Liver (tissue), 9 donors: ENCODE data around the gene SLC6A7. TPM values are rescaled to one million over a fixed set of nuclear protein-coding genes. Genes with fewer than 3 reads are reported as not detected.

Source experiments
- DNase-seq: peaks from one replicate; pipeline ENCODE4 v3.0.0-alpha.2; 2017; ENCODE audit warnings: low spot score
- H3K27ac ChIP-seq, 2 donors: one replicate each; pipeline ENCODE4 v1.7.0; 2013; ENCODE audit warnings: inconsistent platforms in 2 of 2, low read length in 2 of 2, control low read depth in 1 of 2, low read depth in 1 of 2, mild to moderate bottlenecking in 1 of 2
- H3K27me3 ChIP-seq, 4 donors: one replicate each; pipeline versions ENCODE4 v1.6.1 to v1.7.0; 2013; ENCODE audit warnings: low read length in 3 of 4, inconsistent platforms in 1 of 4, mild to moderate bottlenecking in 1 of 4, moderate library complexity in 1 of 4; ENCODE audit not compliant: control insufficient read depth in 4 of 4, insufficient read depth in 4 of 4
- H3K36me3 ChIP-seq, 4 donors: one replicate each; pipeline versions ENCODE4 v1.6.1 to v1.7.0; 2013; ENCODE audit warnings: low read length in 3 of 4, mild to moderate bottlenecking in 3 of 4, low read depth in 1 of 4, moderate library complexity in 1 of 4; ENCODE audit not compliant: control insufficient read depth in 4 of 4, insufficient read depth in 3 of 4
- H3K4me1 ChIP-seq, 4 donors: one replicate each; pipeline versions ENCODE4 v1.6.1 to v1.7.0; 2013; ENCODE audit warnings: low read length in 3 of 4, mild to moderate bottlenecking in 3 of 4, moderate library complexity in 1 of 4; ENCODE audit not compliant: control insufficient read depth in 4 of 4, insufficient read depth in 4 of 4
- H3K4me3 ChIP-seq, 3 donors: one replicate each; pipeline versions ENCODE4 v1.6.1 to v1.7.0; 2013; ENCODE audit warnings: low read length in 3 of 3, control low read depth in 1 of 3, low read depth in 1 of 3, mild to moderate bottlenecking in 1 of 3
- H3K9ac ChIP-seq, 2 donors: one replicate each; pipeline ENCODE4 v1.7.0; 2013; ENCODE audit warnings: low read length in 2 of 2, mild to moderate bottlenecking in 2 of 2, moderate library complexity in 2 of 2, control low read depth in 1 of 2, low read depth in 1 of 2
- H3K9me3 ChIP-seq, 4 donors: one replicate each; pipeline versions ENCODE4 v1.6.1 to v1.7.0; 2013; ENCODE audit warnings: low read length in 3 of 4; ENCODE audit not compliant: control insufficient read depth in 4 of 4
- ATF3 ChIP-seq: IDR thresholded peaks from 2 replicates; pipeline ENCODE4 v1.6.1; 2016; ENCODE audit warnings: antibody characterized with exemption
- CTCF ChIP-seq: fragments of 150-350 bp; IDR thresholded peaks from 2 replicates; pipeline ENCODE4 v1.5.1; 2017; ENCODE audit warnings: improper control_type of control experiment, low read depth, low read length; ENCODE audit not compliant: missing input control
- EGR1 ChIP-seq, 2 donors: IDR thresholded peaks; 2 replicates each; pipeline ENCODE4 v1.6.1; 2016 to 2018; ENCODE audit warnings: antibody characterized with exemption in 2 of 2, low read depth in 2 of 2
- FOXA1 ChIP-seq: IDR thresholded peaks from 2 replicates; pipeline ENCODE4 v1.6.1; 2016; ENCODE audit warnings: antibody characterized with exemption
- FOXA2 ChIP-seq: IDR thresholded peaks from 2 replicates; pipeline ENCODE4 v1.6.1; 2016; ENCODE audit warnings: antibody characterized with exemption
- GABPA ChIP-seq, 2 donors: IDR thresholded peaks in 1 of 2; conservative IDR thresholded peaks in 1 of 2; 2 replicates each; pipeline ENCODE4 v1.6.1; 2016; ENCODE audit warnings: antibody characterized with exemption in 2 of 2, mild to moderate bottlenecking in 1 of 2, moderate library complexity in 1 of 2
- HNF4A ChIP-seq, 2 donors: conservative IDR thresholded peaks; 2 replicates each; pipeline ENCODE4 v1.6.1; 2016; ENCODE audit warnings: antibody characterized with exemption in 2 of 2, mild to moderate bottlenecking in 2 of 2
- HNF4G ChIP-seq: IDR thresholded peaks from 2 replicates; pipeline ENCODE4 v1.6.1; 2016; ENCODE audit warnings: antibody characterized with exemption
- JUND ChIP-seq, 2 donors: IDR thresholded peaks; 2 replicates each; pipeline ENCODE4 v1.6.1; 2016; ENCODE audit warnings: antibody characterized with exemption in 2 of 2
- RAD21 ChIP-seq, 2 donors: IDR thresholded peaks; 2 replicates each; pipeline ENCODE4 v1.6.1; 2016; ENCODE audit warnings: antibody characterized with exemption in 2 of 2, mild to moderate bottlenecking in 2 of 2
- RXRA ChIP-seq, 2 donors: IDR thresholded peaks; 2 replicates each; pipeline ENCODE4 v1.6.1; 2017 to 2018; ENCODE audit warnings: antibody characterized with exemption in 2 of 2, mild to moderate bottlenecking in 1 of 2
- SP1 ChIP-seq: IDR thresholded peaks from 2 replicates; pipeline ENCODE4 v1.6.1; 2018; ENCODE audit warnings: antibody characterized with exemption, mild to moderate bottlenecking
- TAF1 ChIP-seq: conservative IDR thresholded peaks from 2 replicates; pipeline ENCODE4 v1.6.1; 2016; ENCODE audit warnings: antibody characterized with exemption, mild to moderate bottlenecking
- YY1 ChIP-seq: IDR thresholded peaks from 2 replicates; pipeline ENCODE4 v1.6.1; 2016; ENCODE audit warnings: antibody characterized with exemption, mild to moderate bottlenecking
- WGBS: extraction: QIAGEN DNeasy Blood & Tissue Kit; methylation state at CpG from one replicate; pipeline ENCODE4 v1.1.7; 2013; 5-methylcytosine and 5-hydroxymethylcytosine counted together
- polyA plus RNA-seq, 2 donors: library from polyadenylated mRNA; stranded (reverse) in 1 of 2; unstranded in 1 of 2; fragments of 200-250 nt in 1 of 2; fragments of >200 nt in 1 of 2; fragmentation: Nextera tagmentation in 1 of 2; extraction: Ambion mirVana in 1 of 2; gene quantifications; one replicate each; pipeline versions ENCODE4 v1.2.1 to v1.2.3, GENCODE V29; 2013 to 2015
- total RNA-seq, 2 donors: library from RNA; depleted of rRNA; stranded (reverse); fragments of >200 nt; gene quantifications; one replicate each; pipeline ENCODE4 v1.2.3, GENCODE V29; 2014
- TF ChIP-seq, protein P1 (sequence below): IDR thresholded peaks from 2 replicates; pipeline ENCODE4 v1.6.1; 2016; ENCODE audit warnings: antibody characterized with exemption
- TF ChIP-seq, protein P2 (sequence below): IDR thresholded peaks from 2 replicates; pipeline ENCODE4 v1.6.1; 2016; ENCODE audit warnings: antibody characterized with exemption
- TF ChIP-seq, protein P3 (sequence below): IDR thresholded peaks from 2 replicates; pipeline ENCODE4 v1.6.1; 2016; ENCODE audit warnings: antibody characterized with exemption, mild to moderate bottlenecking
- donor health status: healthy.
- donor health status: healthy.
- donor health status: healthy.
- donor health status: healthy.
- donor health status: healthy.

The SLC6A7 gene
- total and polyA plus RNA-seq, 4 donors = not detected

DNA sequence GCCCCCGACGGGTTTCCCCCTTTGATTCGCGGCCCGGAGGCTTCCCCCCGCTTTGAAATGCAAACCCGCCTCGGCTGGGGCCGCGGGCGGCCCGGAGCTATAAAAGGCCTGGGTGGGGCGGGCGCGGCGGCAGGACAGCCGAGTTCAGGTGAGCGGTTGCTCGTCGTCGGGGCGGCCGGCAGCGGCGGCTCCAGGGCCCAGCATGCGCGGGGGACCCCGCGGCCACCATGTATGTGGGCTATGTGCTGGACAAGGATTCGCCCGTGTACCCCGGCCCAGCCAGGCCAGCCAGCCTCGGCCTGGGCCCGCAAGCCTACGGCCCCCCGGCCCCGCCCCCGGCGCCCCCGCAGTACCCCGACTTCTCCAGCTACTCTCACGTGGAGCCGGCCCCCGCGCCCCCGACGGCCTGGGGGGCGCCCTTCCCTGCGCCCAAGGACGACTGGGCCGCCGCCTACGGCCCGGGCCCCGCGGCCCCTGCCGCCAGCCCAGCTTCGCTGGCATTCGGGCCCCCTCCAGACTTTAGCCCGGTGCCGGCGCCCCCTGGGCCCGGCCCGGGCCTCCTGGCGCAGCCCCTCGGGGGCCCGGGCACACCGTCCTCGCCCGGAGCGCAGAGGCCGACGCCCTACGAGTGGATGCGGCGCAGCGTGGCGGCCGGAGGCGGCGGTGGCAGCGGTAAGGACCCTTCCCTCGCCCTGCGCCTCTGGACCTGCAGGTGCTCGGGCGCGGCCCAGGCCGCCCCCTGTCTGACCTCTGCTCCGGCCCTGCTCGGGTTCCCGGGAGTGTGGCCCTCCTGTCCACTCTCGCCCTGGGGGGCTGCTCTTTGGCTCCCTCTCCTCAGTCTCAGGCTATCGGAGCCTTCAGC is 23.0 kb upstream of the SLC6A7 start, which contains the start of gene CDX1:
Gene CDX1, plus strand, starts transcription at position 129 of the 862 bp plus-strand sequence. Its CDS starts 99 bp downstream, at position 228.
- Histone ChIP-seq H3K27me3 (peaks cover 0 to 4% (median 0%) of the 10 kb centered on the region in 4 donors), H3K27ac (no peak within 1 kb of the TSS), H3K36me3 (no peaks in the 10 kb centered on the region), H3K9ac (no peak within 1 kb of the TSS), H3K4me1 (no peaks in the 10 kb centered on the region), H3K4me3 (no peak within 1 kb of the TSS), H3K9me3 (no peaks in the 10 kb centered on the region)
- no peak for DNase-seq
- WGBS = 30% methylated on average over 93 of the region's 93 CpGs
- TF ChIP-seq, protein P1, sequence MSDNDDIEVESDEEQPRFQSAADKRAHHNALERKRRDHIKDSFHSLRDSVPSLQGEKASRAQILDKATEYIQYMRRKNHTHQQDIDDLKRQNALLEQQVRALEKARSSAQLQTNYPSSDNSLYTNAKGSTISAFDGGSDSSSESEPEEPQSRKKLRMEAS = no peak

DNA sequence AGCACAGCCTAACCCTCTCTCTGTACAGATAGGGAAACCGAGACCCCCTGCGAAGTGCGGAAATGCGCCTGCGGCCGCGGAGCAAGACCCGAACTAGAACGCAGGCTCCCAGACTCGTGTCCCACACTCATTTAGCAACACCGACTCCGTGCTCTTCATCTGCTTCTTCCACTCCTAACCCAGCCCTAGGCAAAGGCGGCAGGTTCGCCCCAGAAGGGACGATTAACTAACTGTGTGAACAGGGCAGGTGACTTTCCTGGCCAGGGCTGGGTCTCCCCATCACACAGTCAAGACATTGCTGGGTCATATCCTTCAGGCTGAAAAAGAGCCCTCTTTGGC is 22.4 kb upstream of the SLC6A7 start:
- Histone ChIP-seq H3K9me3 (no peaks in the 10 kb centered on the region), H3K4me1 (no peaks in the 10 kb centered on the region), H3K4me3 (no peak overlapping the region), H3K27me3 (peaks cover 0 to 4% (median 0%) of the 10 kb centered on the region in 4 donors), H3K9ac (no peak overlapping the region), H3K36me3 (no peaks in the 10 kb centered on the region), H3K27ac (no peak overlapping the region)
- DNase-seq = no peak
- no peak for TF ChIP-seq RXRA (IDR thresholded peaks at IDR 0.05)
- no peak for TF ChIP-seq FOXA2
- TF ChIP-seq GABPA (IDR thresholded peaks at IDR 0.05 in 1 of 2, conservative IDR thresholded peaks at IDR 0.05 in 1 of 2) = no peak
- TF ChIP-seq HNF4A (conservative IDR thresholded peaks at IDR 0.05) = no peak
- TF ChIP-seq HNF4G = no peak
- TF ChIP-seq TAF1 = no peak
- TF ChIP-seq, protein P1 = no peak
- TF ChIP-seq RAD21 (IDR thresholded peaks at IDR 0.05) = no peak
- TF ChIP-seq, protein P2, sequence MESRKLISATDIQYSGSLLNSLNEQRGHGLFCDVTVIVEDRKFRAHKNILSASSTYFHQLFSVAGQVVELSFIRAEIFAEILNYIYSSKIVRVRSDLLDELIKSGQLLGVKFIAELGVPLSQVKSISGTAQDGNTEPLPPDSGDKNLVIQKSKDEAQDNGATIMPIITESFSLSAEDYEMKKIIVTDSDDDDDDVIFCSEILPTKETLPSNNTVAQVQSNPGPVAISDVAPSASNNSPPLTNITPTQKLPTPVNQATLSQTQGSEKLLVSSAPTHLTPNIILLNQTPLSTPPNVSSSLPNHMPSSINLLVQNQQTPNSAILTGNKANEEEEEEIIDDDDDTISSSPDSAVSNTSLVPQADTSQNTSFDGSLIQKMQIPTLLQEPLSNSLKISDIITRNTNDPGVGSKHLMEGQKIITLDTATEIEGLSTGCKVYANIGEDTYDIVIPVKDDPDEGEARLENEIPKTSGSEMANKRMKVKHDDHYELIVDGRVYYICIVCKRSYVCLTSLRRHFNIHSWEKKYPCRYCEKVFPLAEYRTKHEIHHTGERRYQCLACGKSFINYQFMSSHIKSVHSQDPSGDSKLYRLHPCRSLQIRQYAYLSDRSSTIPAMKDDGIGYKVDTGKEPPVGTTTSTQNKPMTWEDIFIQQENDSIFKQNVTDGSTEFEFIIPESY = no peak
- TF ChIP-seq SP1 = no peak
- no peak for TF ChIP-seq JUND (IDR thresholded peaks at IDR 0.05)
- TF ChIP-seq ATF3 = no peak
- TF ChIP-seq YY1 = no peak
- TF ChIP-seq, protein P3, sequence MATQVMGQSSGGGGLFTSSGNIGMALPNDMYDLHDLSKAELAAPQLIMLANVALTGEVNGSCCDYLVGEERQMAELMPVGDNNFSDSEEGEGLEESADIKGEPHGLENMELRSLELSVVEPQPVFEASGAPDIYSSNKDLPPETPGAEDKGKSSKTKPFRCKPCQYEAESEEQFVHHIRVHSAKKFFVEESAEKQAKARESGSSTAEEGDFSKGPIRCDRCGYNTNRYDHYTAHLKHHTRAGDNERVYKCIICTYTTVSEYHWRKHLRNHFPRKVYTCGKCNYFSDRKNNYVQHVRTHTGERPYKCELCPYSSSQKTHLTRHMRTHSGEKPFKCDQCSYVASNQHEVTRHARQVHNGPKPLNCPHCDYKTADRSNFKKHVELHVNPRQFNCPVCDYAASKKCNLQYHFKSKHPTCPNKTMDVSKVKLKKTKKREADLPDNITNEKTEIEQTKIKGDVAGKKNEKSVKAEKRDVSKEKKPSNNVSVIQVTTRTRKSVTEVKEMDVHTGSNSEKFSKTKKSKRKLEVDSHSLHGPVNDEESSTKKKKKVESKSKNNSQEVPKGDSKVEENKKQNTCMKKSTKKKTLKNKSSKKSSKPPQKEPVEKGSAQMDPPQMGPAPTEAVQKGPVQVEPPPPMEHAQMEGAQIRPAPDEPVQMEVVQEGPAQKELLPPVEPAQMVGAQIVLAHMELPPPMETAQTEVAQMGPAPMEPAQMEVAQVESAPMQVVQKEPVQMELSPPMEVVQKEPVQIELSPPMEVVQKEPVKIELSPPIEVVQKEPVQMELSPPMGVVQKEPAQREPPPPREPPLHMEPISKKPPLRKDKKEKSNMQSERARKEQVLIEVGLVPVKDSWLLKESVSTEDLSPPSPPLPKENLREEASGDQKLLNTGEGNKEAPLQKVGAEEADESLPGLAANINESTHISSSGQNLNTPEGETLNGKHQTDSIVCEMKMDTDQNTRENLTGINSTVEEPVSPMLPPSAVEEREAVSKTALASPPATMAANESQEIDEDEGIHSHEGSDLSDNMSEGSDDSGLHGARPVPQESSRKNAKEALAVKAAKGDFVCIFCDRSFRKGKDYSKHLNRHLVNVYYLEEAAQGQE = no peak
- no peak for TF ChIP-seq FOXA1
- no peak for TF ChIP-seq EGR1 (IDR thresholded peaks at IDR 0.05; ENCODE audit: low read depth in 2 of 2)
- TF ChIP-seq CTCF = no peak
- 63% methylated on average over 15 of the region's 15 CpGs for WGBS
